ENCODE results near the gene TOR1AIP2. TPM values are rescaled to one million over a fixed set of nuclear protein-coding genes. Genes with fewer than 3 reads are reported as not detected.

Gene TOR1AIP2
- polyA plus RNA-seq (ENCODE audit: insufficient read length in 4 of 4), result 10 to 100 TPM; 27.0 to 42.4 (median 34.0) TPM

GRCh38 chr1:179877586-179878265 is at the start of gene TOR1AIP2:
TSS of gene TOR1AIP2 (minus strand) at chr1:179877803. CDS start at chr1:179852665, 25,138 bp downstream.
- peak; percentile 48 to 85 (median 70) for DNase-seq (ENCODE audit: low read depth in 4 of 4, low spot score in 2 of 4)

GRCh38 chr1:179926850-179927205 is 49.2 kb upstream of the TOR1AIP2 start:
- no peak for DNase-seq (ENCODE audit: low read depth in 4 of 4, low spot score in 2 of 4)

GRCh38 chr1:179925922-179926849 is 48.6 kb upstream of the TOR1AIP2 start:
- no peak for DNase-seq (ENCODE audit: low read depth in 4 of 4, low spot score in 2 of 4)

DNA sequence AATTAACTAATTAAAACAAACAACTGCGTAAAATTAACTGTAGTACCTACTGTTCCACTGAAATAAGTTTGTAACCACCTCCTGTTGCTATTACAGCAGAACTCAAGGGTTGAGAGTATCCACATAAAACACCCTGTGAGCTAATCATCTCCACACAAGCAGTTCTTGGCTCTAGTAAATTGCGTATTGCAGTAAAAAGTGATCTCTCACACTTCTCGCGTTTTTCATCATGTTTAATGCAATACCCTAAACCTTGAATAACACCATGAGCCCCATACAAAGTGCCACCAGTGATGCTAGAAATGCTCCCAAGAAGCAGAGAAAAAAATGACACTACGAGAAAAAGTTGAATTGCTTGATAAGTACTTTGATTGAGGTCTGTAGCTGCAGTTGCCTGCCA is 47.7 kb upstream of the TOR1AIP2 start:
- DNase-seq (ENCODE audit: low read depth in 4 of 4, low spot score in 2 of 4), result no peak

- DNase-seq (ENCODE audit: low read depth in 4 of 4, low spot score in 2 of 4), result no peak
Measured at GRCh38 chr1:179924268-179924667, 46.7 kb upstream of the TOR1AIP2 start.

DNA sequence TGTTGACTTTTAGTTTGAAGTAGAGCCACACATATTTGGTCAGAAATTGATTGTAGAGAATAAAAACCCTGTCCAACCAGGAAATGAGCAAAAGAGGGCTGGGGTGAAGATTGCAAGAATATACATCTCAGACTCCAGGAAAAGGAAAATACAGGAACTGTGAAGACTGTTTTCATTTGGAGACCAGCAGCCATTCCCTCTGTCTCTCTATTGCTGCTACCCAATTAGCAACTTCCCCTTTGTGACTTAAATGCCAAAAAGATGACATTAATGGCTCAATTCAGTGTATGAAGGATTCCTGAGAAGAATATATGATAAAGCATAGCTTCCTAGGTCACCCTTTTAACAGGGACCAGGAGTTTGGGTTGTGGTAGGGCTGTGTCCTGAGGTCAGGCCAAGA is 45.4 kb upstream of the TOR1AIP2 start:
- no peak for DNase-seq (ENCODE audit: low read depth in 4 of 4, low spot score in 2 of 4)

GRCh38 chr1:179921981-179922872 is 44.6 kb upstream of the TOR1AIP2 start:
- no peak for DNase-seq (ENCODE audit: low read depth in 4 of 4, low spot score in 2 of 4)

DNA sequence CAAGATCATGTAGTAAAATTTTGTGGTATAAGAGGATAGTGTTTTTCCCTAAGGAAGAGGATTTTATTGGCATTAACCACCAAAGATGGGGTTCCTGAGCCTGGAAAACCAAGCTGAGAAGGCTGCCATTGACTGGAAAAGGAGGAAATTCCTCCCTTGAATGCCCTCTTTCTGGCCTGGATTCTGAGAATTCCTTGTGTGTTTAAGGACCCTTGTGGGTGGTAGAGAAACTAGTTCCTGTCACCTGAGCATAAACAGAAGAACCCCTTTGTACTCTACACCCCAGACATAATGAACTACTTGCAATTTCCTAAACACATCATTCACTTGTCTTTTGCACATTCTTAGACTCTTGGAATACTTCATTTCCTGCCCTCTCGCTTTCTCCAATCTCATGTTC is 43.9 kb upstream of the TOR1AIP2 start:
- no peak for DNase-seq (ENCODE audit: low read depth in 4 of 4, low spot score in 2 of 4)

DNA sequence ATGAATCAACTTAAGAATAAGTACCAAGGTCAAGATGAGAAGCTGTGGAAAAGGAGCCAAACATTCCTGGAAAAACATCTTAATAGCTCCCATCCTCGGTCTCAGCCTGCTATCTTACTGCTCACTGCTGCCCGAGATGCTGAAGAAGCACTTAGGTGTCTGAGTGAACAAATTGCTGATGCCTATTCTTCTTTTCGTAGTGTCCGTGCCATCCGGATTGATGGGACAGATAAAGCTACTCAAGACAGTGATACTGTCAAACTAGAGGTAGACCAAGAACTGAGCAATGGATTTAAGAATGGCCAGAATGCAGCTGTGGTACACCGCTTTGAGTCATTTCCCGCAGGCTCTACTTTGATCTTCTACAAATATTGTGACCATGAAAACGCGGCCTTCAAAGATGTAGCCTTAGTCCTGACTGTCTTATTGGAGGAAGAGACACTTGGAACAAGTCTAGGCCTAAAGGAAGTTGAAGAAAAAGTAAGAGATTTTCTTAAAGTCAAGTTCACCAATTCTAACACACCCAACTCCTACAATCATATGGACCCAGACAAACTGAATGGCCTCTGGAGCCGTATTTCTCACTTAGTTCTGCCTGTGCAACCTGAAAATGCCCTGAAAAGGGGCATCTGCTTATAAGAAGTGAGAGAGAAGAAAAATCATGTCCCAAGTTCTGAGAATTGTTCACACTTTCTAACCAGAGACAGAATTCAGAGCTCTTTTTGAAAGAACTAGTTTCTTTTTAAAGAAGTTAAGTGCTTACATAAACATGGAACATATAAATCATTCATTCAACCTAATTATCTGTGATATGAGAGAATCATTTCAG is 40.2 kb upstream of the TOR1AIP2 start:
- no peak for DNase-seq (ENCODE audit: low read depth in 4 of 4, low spot score in 2 of 4)

DNA sequence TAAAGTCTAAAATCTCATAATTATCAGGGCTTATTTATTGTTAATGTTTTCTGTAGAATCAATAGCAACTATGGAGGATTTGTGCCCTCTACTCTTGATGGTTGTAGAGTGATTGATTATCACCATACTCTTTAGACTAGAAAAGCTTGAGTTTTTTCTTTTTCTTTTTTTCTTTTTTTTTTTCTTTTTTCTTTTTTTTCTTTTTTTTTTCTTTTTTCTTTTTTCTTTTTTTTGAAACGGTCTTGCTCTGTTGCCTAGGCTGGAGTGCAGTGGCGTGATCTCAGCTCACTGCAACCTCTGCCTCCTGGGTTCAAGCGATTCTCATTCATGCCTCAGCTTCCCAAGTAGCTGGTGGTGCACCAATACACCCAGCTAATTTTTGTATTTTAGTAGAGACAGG is 34.2 kb upstream of the TOR1AIP2 start:
- no peak for DNase-seq (ENCODE audit: low read depth in 4 of 4, low spot score in 2 of 4)

DNA sequence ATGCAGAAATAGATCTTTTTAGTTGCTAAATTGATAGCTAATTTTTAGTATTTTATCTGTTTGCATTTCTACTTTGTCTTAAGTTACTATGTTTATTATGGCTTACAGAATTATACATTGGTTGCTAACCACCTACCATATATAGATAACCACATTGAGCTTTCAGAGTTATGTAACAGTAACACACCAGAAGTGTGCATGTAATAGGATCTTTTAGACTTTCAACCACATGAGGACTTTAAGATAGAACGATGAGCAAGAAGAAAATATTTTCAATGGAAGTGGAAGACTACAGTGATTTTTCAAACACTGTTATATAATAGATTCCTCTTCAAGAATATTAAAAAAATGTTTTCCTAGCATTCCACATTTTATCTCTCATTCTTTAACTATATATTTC is 33.3 kb upstream of the TOR1AIP2 start:
- DNase-seq (ENCODE audit: low read depth in 4 of 4, low spot score in 2 of 4), result no peak

DNA sequence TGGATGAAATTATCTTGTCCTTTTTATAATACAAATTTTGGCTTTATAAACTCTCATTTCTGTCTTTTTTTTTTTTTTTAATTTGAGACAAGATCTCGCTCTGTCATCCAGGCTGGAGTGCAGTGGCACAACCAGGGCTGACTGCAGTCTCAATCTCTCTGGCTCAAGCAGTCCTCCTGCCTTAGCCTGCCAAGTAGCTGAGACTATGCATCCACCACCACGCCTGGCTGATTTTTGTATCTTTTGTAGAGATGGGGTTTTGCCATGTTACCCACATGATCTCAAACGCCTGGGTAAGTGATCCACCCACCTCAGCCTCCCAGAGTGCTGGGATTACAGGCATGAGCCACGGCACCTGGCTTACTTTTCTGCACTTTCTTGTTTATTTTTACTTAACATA is 12.0 kb upstream of the TOR1AIP2 start:
- DNase-seq (ENCODE audit: low read depth in 4 of 4, low spot score in 2 of 4), result no peak

GRCh38 chr1:179888071-179888470 is 10.5 kb upstream of the TOR1AIP2 start:
- DNase-seq (ENCODE audit: low read depth in 4 of 4, low spot score in 2 of 4), result no peak

DNA sequence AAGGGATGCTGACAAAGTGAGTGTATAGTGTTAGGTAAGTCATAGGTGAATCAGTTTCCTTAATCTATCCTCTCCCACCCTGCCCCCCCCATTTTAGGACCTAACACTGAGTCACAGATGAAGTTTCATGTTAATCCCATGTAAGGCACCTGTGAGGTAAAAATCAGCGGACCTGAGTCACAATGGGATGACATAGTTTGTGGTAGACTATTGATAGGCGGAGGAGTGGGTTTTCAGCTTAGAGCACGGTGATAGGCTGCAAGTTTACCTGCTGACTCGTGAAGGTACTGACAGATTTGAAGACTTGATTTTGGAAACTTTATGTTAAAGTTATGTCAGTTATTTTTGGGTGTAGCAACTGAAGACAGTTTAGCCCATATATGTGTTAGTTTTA is 6.1 kb upstream of the TOR1AIP2 start:
- peak in 1 of 4 donors; percentile 7 for DNase-seq (ENCODE audit: low read depth in 4 of 4, low spot score in 2 of 4)

- peak in 1 of 4 donors; percentile 5 for DNase-seq (ENCODE audit: low read depth in 4 of 4, low spot score in 2 of 4)
Measured at GRCh38 chr1:179883040-179883744, 5.6 kb upstream of the TOR1AIP2 start.

DNA sequence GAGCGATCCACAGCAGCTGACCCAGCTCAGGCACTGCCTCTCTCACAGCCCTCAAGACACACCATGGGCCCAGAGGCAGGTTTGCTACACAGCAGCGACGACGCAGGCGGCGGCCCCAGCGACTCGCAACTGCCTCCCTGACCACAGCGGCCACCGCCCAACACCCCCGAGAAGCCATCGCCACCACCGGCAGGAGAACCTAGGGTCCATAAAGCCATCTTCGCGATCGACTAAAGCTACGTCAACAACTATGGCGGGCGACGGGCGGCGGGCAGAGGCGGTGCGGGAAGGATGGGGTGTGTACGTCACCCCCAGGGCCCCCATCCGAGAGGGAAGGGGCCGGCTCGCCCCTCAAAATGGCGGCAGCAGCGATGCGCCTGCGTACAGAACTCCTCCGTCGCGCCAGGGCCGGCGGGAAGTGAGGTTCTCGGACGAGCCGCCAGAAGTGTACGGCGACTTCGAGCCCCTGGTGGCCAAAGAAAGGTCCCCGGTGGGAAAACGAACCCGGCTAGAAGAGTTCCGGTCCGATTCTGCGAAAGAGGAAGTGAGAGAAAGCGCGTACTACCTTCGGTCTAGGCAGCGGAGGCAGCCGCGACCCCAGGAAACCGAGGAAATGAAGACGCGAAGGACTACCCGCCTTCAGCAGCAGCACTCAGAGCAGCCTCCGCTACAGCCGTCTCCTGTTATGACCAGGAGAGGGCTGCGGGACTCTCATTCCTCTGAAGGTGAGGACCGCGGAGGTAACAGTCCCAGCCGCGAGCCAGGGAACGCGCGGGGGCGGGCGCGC is 4.8 kb upstream of the TOR1AIP2 start, which contains the start of gene TOR1AIP1:
Gene TOR1AIP1 (plus strand): TSS at position 33 of the 787 bp plus-strand sequence. CDS start 218 bp downstream, at position 251.
- peak; percentile 90 to 96 (median 94) for DNase-seq (ENCODE audit: low read depth in 4 of 4, low spot score in 2 of 4)

DNA sequence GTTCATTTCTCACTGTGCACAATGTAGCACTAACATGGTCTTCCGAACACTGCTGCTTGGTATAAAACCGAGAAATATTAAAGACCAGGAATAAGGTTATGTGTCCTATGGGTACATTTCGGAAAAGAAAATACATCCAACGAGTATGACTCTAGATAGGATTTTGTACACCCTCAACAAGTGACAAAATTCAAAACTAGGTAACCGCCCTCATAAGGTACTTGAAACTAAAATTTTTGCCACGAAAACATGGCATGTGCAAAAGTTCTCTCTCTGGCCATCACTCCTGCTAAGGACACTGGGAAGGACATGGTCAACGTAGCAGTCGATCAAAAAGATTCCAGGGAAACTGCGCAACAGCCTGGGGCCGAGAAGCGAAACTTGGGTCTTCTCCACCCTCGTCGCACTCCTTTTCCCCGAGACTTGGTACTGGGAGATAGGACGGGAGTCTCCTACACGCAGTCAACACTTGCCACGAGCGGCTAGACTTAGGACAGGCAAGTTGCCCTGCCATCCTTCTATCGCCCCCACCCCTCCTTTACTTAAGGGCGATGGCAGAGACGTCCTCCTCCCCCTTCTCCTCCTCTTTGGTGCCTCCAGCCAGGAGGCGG is 4.1 kb upstream of the TOR1AIP2 start:
- peak in 3 of 4 donors; percentile 86 to 95 (median 91) for DNase-seq (ENCODE audit: low read depth in 4 of 4, low spot score in 2 of 4)

DNA sequence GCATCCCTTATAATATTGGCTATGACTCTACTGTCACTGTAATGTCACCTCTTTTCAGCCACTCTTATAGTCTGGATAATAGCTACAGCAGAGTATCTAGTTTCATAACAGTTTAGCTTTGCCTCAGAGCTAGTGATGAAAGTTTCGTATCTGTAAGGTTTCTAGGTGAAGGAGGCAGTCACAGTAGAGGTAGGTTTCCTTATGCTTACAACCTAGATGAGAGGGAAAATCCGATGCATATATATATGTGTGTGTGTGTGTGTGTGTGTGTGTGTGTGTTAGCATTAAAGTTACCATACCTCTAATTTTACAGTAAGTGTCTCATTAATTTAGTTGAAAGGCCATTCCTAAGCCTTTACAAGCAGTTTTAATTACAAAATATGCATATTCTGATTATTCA is 2.2 kb upstream of the TOR1AIP2 start:
- no peak for DNase-seq (ENCODE audit: low read depth in 4 of 4, low spot score in 2 of 4)
